Osteocyte (in vitro differentiated cells): Measurements from ENCODE around the gene POP4. TPM values are rescaled to one million over a fixed set of nuclear protein-coding genes. Genes with fewer than 3 reads are reported as not detected.
A peak's percentile ranks its signal among the peaks of the same experiment; 100 is the strongest.

Experiments used
- DNase-seq: peaks from one replicate; pipeline ENCODE4 v3.0.0; 2021; ENCODE audit warnings: mixed read lengths; ENCODE audit not compliant: unreplicated experiment; ENCODE audit errors: extremely low spot score
- H3K27ac Mint-ChIP-seq: one replicate; pipeline ENCODE4 v1.8.0; 2021; ENCODE audit warnings: mild to moderate bottlenecking, mixed read lengths; ENCODE audit not compliant: unreplicated experiment
- H3K27me3 Mint-ChIP-seq: one replicate; pipeline ENCODE4 v1.8.0; 2021; ENCODE audit warnings: mixed read lengths; ENCODE audit not compliant: unreplicated experiment
- H3K36me3 Mint-ChIP-seq: one replicate; pipeline ENCODE4 v1.8.0; 2021; ENCODE audit warnings: mixed read lengths; ENCODE audit not compliant: unreplicated experiment
- H3K4me1 Mint-ChIP-seq: one replicate; pipeline ENCODE4 v1.8.0; 2021; ENCODE audit warnings: mixed read lengths; ENCODE audit not compliant: unreplicated experiment
- H3K4me3 Mint-ChIP-seq: one replicate; pipeline ENCODE4 v1.8.0; 2021; ENCODE audit warnings: mild to moderate bottlenecking, moderate library complexity, mixed read lengths; ENCODE audit not compliant: unreplicated experiment
- H3K9me3 Mint-ChIP-seq: one replicate; pipeline ENCODE4 v1.8.0; 2021; ENCODE audit warnings: mixed read lengths; ENCODE audit not compliant: unreplicated experiment
- total RNA-seq: library from RNA; stranded (reverse); gene quantifications from 2 replicates; pipeline ENCODE4 v1.2.1, GENCODE V29; 2021
- TF ChIP-seq, protein P1 (sequence below): fragments of 200-600 bp; sonication (generic); IDR thresholded peaks from 2 replicates; pipeline ENCODE4 v1.5.0; 2021; ENCODE audit warnings: antibody characterized with exemption, mild to moderate bottlenecking, moderate library complexity

Gene POP4
- total RNA-seq, 1 donor from 2014 or later, result 61.7 TPM

DNA sequence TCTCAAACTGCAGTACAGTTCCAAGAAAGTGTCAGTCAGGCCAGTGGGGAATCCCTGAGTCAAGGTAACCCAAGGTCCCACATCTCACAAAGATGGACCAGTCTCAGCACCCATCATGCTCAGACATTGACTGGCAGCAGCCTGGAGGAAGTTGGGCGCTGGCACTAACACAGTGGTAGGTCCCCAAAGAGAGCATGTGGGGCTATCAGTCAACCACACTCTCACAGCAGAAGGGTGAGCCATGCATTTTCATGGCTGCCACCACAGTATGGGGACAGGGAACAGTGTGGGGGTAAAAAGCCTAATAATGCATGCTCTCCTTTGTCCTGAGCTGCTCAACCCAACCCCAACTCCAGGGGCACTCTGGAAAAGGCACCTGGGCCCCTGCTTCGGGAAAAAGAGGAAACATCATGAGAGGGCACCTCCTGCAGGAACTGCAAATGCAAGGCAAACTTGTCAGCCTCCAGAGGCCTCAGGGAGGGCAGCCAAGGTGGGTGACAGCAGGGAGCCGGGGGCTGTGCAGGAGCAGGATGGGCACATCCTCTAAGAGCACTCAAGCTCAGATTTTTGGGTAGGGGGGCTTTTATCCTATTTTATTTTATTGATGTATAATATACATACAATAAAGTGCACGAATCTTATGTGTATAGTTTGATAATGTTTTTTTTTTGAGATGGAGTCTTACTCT is 49.7 kb downstream of the POP4 start:
- H3K4me1 Mint-ChIP-seq, result peaks cover 15% of the 10 kb centered on the region
- no peak overlapping the region for H3K4me3 Mint-ChIP-seq
- H3K27ac Mint-ChIP-seq, result no peak overlapping the region
- DNase-seq, result no peak
- H3K36me3 Mint-ChIP-seq, result peaks cover 3% of the 10 kb centered on the region
- TF ChIP-seq, protein P1, sequence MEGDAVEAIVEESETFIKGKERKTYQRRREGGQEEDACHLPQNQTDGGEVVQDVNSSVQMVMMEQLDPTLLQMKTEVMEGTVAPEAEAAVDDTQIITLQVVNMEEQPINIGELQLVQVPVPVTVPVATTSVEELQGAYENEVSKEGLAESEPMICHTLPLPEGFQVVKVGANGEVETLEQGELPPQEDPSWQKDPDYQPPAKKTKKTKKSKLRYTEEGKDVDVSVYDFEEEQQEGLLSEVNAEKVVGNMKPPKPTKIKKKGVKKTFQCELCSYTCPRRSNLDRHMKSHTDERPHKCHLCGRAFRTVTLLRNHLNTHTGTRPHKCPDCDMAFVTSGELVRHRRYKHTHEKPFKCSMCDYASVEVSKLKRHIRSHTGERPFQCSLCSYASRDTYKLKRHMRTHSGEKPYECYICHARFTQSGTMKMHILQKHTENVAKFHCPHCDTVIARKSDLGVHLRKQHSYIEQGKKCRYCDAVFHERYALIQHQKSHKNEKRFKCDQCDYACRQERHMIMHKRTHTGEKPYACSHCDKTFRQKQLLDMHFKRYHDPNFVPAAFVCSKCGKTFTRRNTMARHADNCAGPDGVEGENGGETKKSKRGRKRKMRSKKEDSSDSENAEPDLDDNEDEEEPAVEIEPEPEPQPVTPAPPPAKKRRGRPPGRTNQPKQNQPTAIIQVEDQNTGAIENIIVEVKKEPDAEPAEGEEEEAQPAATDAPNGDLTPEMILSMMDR, result no peak
- H3K9me3 Mint-ChIP-seq, result peaks cover 6% of the 10 kb centered on the region
- H3K27me3 Mint-ChIP-seq, result peaks cover 33% of the 10 kb centered on the region

DNA sequence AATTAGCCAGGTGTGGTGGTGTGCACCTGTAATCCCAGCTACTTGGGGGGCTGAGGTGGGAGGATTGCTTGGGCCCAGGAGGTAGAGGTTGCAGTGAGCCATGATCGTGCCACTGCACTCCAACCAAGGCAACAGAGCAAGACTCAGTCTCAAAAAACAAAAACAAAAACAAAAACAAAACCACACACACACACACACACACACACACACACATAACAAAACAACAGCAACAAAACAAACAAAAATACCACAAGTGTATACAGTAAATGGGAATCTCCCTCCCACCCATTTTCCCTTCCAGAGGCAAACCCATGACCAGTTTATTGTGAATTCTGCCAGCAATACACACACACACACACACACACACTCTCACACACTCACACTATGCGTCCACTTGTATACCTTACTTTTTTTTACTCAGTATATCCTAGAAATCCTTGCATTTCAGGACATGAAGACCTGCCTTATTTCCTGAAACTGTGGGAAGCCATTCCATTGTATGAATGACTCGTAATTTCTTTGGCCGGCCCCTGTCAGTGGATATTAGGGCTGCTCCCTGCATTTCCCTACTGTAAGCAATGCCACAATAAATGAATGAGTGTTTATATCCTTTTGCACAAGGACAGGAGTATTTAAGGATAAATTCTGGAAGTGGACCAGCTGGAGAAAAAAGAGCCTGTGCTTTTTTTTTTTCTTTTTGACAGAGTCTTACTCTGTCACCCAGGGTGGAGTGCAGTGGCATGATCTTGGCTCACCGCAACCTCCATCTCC is 52.3 kb downstream of the POP4 start:
- Mint-ChIP-seq H3K9me3 (peaks cover 6% of the 10 kb centered on the region), H3K27me3 (peaks cover 12% of the 10 kb centered on the region), H3K27ac (peak overlapping the region; percentile 39), H3K36me3 (peaks cover 3% of the 10 kb centered on the region), H3K4me1 (peaks cover 38% of the 10 kb centered on the region), H3K4me3 (no peak overlapping the region)
- no peak for DNase-seq
- TF ChIP-seq, protein P1, result no peak

DNA sequence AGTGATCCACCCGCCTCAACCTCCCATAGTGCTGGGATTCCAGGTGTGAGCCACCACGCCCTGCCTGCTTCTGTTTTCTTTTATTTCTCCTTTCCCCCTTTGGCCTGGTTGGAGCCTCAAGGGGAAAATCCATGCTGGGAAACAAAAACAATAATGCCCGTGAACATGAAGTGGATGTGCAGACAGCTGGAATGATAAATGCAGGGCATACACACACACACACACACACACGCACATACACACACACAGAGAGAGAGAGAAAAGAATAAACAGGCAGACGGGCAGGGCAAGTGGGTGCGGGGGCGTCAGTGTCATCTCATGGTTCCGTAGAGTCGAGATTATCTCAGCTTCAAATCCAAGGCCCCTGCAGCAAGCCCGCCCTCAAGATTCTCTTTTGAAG is 54.8 kb downstream of the POP4 start:
- Mint-ChIP-seq H3K4me3 (no peak overlapping the region), H3K4me1 (peaks cover 53% of the 10 kb centered on the region), H3K27me3 (no peaks in the 10 kb centered on the region), H3K9me3 (no peaks in the 10 kb centered on the region), H3K27ac (peak overlapping the region; percentile 99), H3K36me3 (no peaks in the 10 kb centered on the region)
- DNase-seq, result no peak
- TF ChIP-seq, protein P1, result no peak

DNA sequence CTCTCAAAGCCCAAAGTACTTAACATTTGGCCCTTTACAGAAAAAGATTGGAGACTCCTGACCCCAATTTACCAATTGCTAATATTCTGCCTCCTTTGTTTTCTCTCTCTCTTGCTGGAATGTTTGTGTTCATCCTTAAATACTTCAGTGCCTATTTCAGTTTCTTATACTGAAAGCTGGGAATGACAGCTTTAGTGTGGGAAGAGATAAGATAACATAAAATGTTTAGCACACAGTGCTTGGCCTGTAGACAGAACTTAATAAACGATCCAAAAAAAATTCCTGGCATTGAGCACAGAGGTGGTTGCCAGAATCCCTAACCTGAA is 56.2 kb downstream of the POP4 start:
- TF ChIP-seq, protein P1, result no peak
- Mint-ChIP-seq H3K4me1 (peaks cover 62% of the 10 kb centered on the region), H3K36me3 (peaks cover 4% of the 10 kb centered on the region), H3K9me3 (no peaks in the 10 kb centered on the region), H3K27ac (peak overlapping the region; percentile 99), H3K27me3 (no peaks in the 10 kb centered on the region), H3K4me3 (peak overlapping the region; percentile 62)
- DNase-seq, result no peak
